ENCODE measurements around the gene SPATA33.

Gene SPATA33

DNA sequence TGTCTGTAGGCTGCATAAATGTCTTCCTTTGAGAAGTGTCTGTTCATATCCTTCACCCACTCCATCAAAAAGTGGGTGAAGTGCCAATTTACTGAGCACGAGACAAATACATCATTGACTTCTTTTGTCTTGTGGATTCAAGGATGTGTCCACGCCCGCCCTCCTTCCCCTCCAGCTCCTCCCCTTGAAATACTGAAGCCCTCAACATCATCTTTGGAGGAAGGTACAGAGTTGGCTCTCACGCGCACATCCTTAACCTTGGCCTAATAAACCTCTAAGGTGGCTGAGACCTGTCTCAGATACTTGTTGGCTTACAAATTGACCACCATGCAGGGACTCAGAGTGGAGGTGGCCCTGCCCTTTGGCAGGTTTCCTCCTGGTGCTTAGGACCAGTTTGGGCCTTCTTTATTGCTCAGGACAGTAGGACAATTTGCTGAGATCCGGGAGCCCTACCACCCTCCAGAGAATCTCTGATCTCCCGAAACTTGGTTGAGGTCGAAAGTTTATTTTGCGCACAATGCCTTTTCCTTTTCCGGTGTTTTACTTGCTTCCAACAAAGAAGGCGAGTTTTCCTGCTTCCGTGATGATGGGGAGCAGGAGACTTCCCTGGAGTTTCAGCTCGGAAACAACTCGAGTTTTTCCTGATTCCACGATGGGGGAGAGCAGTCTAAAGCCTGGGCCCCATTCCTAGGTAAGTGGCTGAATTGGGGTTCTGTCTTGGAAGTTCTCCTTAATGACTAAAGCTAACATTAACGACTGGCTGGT lies 14.7 kb downstream of the SPATA33 start:
- TF ChIP-seq, protein P1, sequence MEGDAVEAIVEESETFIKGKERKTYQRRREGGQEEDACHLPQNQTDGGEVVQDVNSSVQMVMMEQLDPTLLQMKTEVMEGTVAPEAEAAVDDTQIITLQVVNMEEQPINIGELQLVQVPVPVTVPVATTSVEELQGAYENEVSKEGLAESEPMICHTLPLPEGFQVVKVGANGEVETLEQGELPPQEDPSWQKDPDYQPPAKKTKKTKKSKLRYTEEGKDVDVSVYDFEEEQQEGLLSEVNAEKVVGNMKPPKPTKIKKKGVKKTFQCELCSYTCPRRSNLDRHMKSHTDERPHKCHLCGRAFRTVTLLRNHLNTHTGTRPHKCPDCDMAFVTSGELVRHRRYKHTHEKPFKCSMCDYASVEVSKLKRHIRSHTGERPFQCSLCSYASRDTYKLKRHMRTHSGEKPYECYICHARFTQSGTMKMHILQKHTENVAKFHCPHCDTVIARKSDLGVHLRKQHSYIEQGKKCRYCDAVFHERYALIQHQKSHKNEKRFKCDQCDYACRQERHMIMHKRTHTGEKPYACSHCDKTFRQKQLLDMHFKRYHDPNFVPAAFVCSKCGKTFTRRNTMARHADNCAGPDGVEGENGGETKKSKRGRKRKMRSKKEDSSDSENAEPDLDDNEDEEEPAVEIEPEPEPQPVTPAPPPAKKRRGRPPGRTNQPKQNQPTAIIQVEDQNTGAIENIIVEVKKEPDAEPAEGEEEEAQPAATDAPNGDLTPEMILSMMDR (IDR thresholded peaks at IDR 0.05; ENCODE audit: insufficient read depth, low read length, missing control alignments) = no peak
- H3K4me3 ChIP-seq (ENCODE audit: low read depth, low read length) = no peak overlapping the region
- ChIA-PET POLR2A (no interaction called here), CTCF (interaction anchor here (1.0 kb wide), 1 partner anchor 13 kb away, joined by 3 read pairs; no protein-coding TSS in a partner anchor)
- no peak for DNase-seq (ENCODE audit: low read depth, low spot score)

DNA sequence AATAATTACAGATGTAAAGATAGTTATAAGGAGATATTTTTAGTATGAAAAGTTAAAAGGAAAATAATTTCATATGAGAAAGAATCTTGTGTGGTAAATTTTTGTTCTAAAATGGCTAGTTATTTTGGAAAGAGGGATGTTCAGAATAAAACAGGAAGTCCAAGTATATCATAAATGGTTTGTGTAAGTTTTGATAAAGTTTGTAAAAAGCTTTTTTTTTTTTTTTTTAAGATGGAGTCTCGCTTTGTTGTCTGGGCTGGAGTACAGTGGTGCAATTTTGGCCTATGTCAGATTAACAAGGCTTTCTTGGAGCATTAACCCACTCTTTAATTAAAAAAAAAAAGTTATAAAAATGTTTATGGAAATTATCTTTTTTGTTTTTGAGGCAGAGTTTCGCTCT lies 20.6 kb downstream of the SPATA33 start:
- DNase-seq (ENCODE audit: low read depth, low spot score) = no peak
- no peak overlapping the region for H3K4me3 ChIP-seq (ENCODE audit: low read depth, low read length)
- CTCF ChIA-PET = no interaction called here
- TF ChIP-seq, protein P1 (IDR thresholded peaks at IDR 0.05; ENCODE audit: insufficient read depth, low read length, missing control alignments) = no peak
- POLR2A ChIA-PET = no interaction called here

DNA sequence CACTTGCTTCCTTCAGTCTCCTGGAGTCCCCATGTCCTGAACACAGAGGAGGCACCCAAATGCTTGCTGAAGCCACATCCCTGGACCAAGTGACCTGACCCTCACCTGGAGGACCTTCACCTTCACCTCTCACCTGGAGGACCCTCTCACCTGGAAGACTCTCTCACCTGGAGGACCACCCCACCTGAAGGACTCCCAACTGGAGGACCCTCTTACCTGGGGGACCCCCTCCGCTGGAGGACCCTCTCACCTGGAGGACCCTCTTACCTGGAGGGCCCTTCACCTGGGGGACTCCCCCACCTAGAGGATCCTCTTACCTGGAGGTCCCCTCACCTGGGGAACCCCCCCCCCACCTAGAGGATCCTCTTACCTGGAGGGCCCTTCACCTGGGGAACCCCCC lies 28.3 kb downstream of the SPATA33 start:
- ChIA-PET CTCF (interaction anchor here (0.7 to 2.7 kb wide), 7 partner anchors 9 to 176 kb away, joined by 3 to 12 read pairs (median 4); no protein-coding TSS in a partner anchor), POLR2A (interaction anchor here (0.5 to 1.6 kb wide), 8 partner anchors 9 to 184 kb away, joined by 3 to 8 read pairs (median 4); no protein-coding TSS in a partner anchor)
- TF ChIP-seq, protein P1 (IDR thresholded peaks at IDR 0.05; ENCODE audit: insufficient read depth, low read length, missing control alignments) = no peak
- no peak overlapping the region for H3K4me3 ChIP-seq (ENCODE audit: low read depth, low read length)
- no peak for DNase-seq (ENCODE audit: low read depth, low spot score)

DNA sequence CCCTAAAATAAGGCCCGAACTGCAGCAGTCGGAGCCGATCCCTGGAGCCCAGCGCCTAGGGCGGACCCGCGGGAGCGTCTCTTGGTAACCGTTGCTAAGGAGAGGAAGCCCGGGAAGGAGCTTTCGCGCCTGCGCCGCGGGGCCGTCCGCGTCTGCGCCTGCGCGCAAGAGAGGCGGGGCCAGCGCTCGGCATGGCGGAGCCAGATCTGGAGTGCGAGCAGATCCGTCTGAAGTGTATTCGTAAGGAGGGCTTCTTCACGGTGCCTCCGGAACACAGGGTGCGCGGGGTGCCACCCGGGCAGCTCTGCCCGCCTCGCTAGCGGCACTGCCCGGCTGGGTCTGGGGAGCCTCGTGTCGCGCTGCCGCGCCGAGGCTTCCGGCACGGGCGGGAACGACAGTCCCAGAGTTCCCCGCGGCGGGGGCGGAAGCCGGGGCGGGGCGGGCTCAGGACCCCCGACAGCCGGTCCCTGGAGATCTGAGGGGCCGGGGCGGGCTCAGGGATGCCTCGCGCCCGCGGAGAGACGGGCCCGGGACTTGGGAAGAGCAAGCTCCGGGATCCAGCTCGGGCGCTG lies 29.0 kb downstream of the SPATA33 start, which contains the start of gene CDK10:
CDK10 (plus strand) TSS at position 170 of the 572 bp plus-strand sequence; CDS start at position 192, 22 bp downstream.
- POLR2A ChIA-PET = interaction anchor here (0.5 to 1.6 kb wide), 8 partner anchors 9 to 184 kb away, joined by 3 to 8 read pairs (median 4); no protein-coding TSS in a partner anchor
- DNase-seq (ENCODE audit: low read depth, low spot score) = no peak

DNA sequence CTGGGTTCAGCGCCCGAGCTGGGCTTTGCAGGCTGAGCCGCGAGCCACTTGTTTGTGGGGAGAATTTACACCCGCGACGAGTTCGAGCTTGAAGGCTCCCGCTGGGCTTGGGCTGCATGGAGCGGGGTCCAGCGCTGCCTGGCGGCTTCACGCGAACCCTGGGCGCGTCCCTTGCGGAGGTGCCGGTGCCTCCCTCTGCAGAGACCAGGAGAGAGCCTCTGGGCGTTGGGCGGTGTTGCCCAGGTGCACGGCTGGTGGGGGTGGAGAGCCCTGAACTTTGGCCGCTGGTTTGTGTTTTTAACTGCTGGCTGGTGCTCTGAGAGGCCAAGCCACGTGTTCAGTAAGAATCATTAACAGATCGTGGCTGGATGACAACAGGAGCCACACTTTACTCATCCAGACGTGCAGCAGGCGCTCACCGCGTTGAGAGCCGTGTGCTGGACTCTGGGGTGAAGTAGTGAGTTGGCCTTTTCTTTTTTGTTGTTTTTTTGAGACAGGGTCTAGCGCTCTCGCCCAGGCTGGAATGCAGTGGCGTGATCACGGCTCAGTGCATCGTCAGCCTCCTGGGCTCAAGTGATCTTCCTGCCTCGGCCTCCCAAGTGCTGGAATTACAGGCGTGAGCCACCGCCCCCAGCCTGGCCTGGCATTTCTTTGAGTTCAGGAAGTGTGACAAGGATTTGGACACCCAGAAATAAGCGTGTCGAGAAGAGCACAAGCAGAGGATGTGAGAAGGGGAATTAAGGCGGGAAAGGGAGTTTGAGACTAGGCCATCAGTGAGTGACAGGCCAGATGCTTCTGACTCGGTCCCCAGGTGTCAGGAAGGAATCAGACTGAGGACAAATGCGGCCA lies 29.7 kb downstream of the SPATA33 start:
- H3K4me3 ChIP-seq (ENCODE audit: low read depth, low read length) = peak overlapping the region; percentile 90
- CTCF ChIA-PET = interaction anchor here (1.3 to 5.2 kb wide), 6 partner anchors 11 to 174 kb away, joined by 4 to 36 read pairs (median 7); no protein-coding TSS in a partner anchor

More for the DNA sequence above, 29.0 kb downstream of the SPATA33 start, which contains the start of gene CDK10:
- CTCF ChIA-PET = interaction anchor here (0.7 to 2.7 kb wide), 7 partner anchors 9 to 175 kb away, joined by 3 to 12 read pairs (median 4); no protein-coding TSS in a partner anchor
- TF ChIP-seq, protein P1 (IDR thresholded peaks at IDR 0.05; ENCODE audit: insufficient read depth, low read length, missing control alignments) = no peak
- H3K4me3 ChIP-seq (ENCODE audit: low read depth, low read length) = peak within 1 kb of the TSS; percentile 90

More for the DNA sequence above, 29.7 kb downstream of the SPATA33 start:
- POLR2A ChIA-PET = interaction anchor here (1.2 to 1.6 kb wide), 5 partner anchors 10 to 19 kb away, joined by 3 to 8 read pairs (median 5); no protein-coding TSS in a partner anchor
- no peak for DNase-seq (ENCODE audit: low read depth, low spot score)
- TF ChIP-seq, protein P1 (IDR thresholded peaks at IDR 0.05; ENCODE audit: insufficient read depth, low read length, missing control alignments) = no peak

All from AG04449 (cell line).